Neural progenitor cell (in vitro differentiated cells): Measurements from ENCODE around the gene PTGES2. TPM values are rescaled to one million over a fixed set of nuclear protein-coding genes. Genes with fewer than 3 reads are reported as not detected.

ENCODE experiments used
- DNase-seq: peaks from one replicate; pipeline ENCODE4 v3.0.0-alpha.2; 2016; ENCODE audit warnings: low spot score
- H2AFZ ChIP-seq: fragments of 200-600 bp; sonication (generic); replicated peaks from 2 replicates; pipeline ENCODE4 v1.6.1; 2016; ENCODE audit warnings: antibody characterized with exemption
- H3F3A ChIP-seq: fragments of 200-600 bp; sonication (generic); 2 replicates; pipeline ENCODE4 v1.6.1; 2016; ENCODE audit warnings: antibody characterized with exemption, low read depth
- H3K27ac ChIP-seq: fragments of 200-600 bp; sonication (generic); 2 replicates; pipeline ENCODE4 v1.5.1; 2016; ENCODE audit warnings: mild to moderate bottlenecking
- H3K27me3 ChIP-seq: fragments of 200-600 bp; sonication (generic); 2 replicates; pipeline ENCODE4 v1.6.1; 2016; ENCODE audit warnings: mild to moderate bottlenecking, moderate library complexity
- H3K36me3 ChIP-seq: fragments of 200-600 bp; sonication (generic); 2 replicates; pipeline ENCODE4 v1.5.1; 2016
- H3K4me1 ChIP-seq: fragments of 200-600 bp; sonication (generic); 2 replicates; pipeline ENCODE4 v1.6.1; 2016; ENCODE audit warnings: mixed run types
- H3K4me2 ChIP-seq: fragments of 200-600 bp; sonication (generic); 2 replicates; pipeline ENCODE4 v1.6.1; 2016
- H3K4me3 ChIP-seq: fragments of 200-600 bp; sonication (generic); 2 replicates; pipeline ENCODE4 v1.5.1; 2016
- H3K79me2 ChIP-seq: fragments of 200-600 bp; sonication (generic); 2 replicates; pipeline ENCODE4 v1.6.1; 2016; ENCODE audit warnings: low read depth
- H3K9ac ChIP-seq: fragments of 200-600 bp; sonication (generic); 2 replicates; pipeline ENCODE4 v1.6.1; 2016
- H3K9me3 ChIP-seq: fragments of 200-600 bp; sonication (generic); 2 replicates; pipeline ENCODE4 v1.5.1; 2016; ENCODE audit warnings: low read depth
- H4K20me1 ChIP-seq: fragments of 200-600 bp; sonication (generic); 2 replicates; pipeline ENCODE4 v1.6.1; 2016; ENCODE audit warnings: low read depth
- H3K27ac Mint-ChIP-seq: 3 replicates; pipeline ENCODE4 v1.8.0; 2021; ENCODE audit warnings: mixed read lengths
- H3K27me3 Mint-ChIP-seq: 2 replicates; pipeline ENCODE4 v1.8.0; 2022; ENCODE audit warnings: low read depth, mild to moderate bottlenecking, inconsistent platforms, moderate library complexity, mixed read lengths; ENCODE audit not compliant: insufficient read depth
- H3K36me3 Mint-ChIP-seq: 3 replicates; pipeline ENCODE4 v1.8.0; 2021; ENCODE audit warnings: mixed read lengths
- H3K4me1 Mint-ChIP-seq: 3 replicates; pipeline ENCODE4 v1.8.0; 2021; ENCODE audit warnings: mixed read lengths
- H3K4me3 Mint-ChIP-seq: 3 replicates; pipeline ENCODE4 v1.8.0; 2021; ENCODE audit warnings: mild to moderate bottlenecking, moderate library complexity, mixed read lengths
- H3K9me3 Mint-ChIP-seq: 3 replicates; pipeline ENCODE4 v1.8.0; 2020; ENCODE audit warnings: mixed read lengths
- CTCF ChIP-seq: fragments of 200-600 bp; sonication (generic); IDR thresholded peaks from 2 replicates; pipeline ENCODE4 v1.5.1; 2017; ENCODE audit warnings: antibody characterized with exemption, mild to moderate bottlenecking
- EZH2 ChIP-seq: fragments of 200-600 bp; sonication (generic); IDR thresholded peaks from 2 replicates; pipeline ENCODE4 v1.6.1; 2017; ENCODE audit warnings: antibody characterized with exemption, mild to moderate bottlenecking, moderate library complexity
- EZH2phosphoT487 ChIP-seq: fragments of 200-600 bp; sonication (generic); IDR thresholded peaks from 2 replicates; pipeline ENCODE4 v1.6.1; 2017; ENCODE audit warnings: antibody characterized with exemption
- total RNA-seq: library from RNA; depleted of rRNA; stranded (reverse); fragments of >200 nt; gene quantifications from 2 replicates; pipeline ENCODE4 v1.2.3, GENCODE V29; 2015; ENCODE audit warnings: low replicate concordance

Gene PTGES2
- total RNA-seq, 1 donor from 2014 or later, result 25.7 TPM

DNA sequence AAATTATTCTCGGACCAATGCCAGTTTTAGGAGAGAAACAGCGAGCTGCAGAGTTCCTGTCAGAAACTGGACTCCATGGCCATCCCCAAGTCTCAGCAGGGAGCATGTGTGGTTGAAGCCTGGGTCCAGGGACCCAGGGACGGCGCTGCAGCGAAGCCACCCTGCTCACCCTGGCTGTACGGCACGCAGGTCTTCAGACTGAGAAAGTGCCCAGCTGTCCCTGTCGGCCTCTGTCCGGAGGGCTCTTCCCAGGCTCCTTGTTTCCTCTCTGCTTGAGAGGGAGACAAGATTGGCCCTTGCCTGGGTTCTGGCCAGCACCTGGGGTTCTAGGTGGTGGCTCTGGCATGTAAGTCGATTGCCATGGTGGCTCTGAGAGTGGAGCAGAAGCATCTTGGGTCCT, 26.9 kb downstream of the PTGES2 start:
- no peaks in the 10 kb centered on the region for H3K27me3 ChIP-seq
- H4K20me1 ChIP-seq, result peaks cover 28% of the 10 kb centered on the region
- peaks cover 22% of the 10 kb centered on the region for H3K4me1 ChIP-seq
- Mint-ChIP-seq H3K36me3 (peaks cover 18% of the 10 kb centered on the region), H3K4me3 (no peak overlapping the region), H3K27me3 (peaks cover 5% of the 10 kb centered on the region), H3K27ac (no peak overlapping the region), H3K4me1 (peaks cover 41% of the 10 kb centered on the region), H3K9me3 (no peaks in the 10 kb centered on the region)
- no peak overlapping the region for H3K9ac ChIP-seq
- H3K79me2 ChIP-seq, result peaks cover 26% of the 10 kb centered on the region
- no peak for DNase-seq
- TF ChIP-seq EZH2 (no peak), EZH2phosphoT487 (no peak), CTCF (no peak)
- no peak overlapping the region for H3K4me3 ChIP-seq
- no peaks in the 10 kb centered on the region for H3K9me3 ChIP-seq
- H2AFZ ChIP-seq, result no peak overlapping the region
- no peaks in the 10 kb centered on the region for H3K36me3 ChIP-seq
- no peak overlapping the region for H3K27ac ChIP-seq
- H3K4me2 ChIP-seq, result no peak overlapping the region
- H3F3A ChIP-seq, result peaks cover 17% of the 10 kb centered on the region

DNA sequence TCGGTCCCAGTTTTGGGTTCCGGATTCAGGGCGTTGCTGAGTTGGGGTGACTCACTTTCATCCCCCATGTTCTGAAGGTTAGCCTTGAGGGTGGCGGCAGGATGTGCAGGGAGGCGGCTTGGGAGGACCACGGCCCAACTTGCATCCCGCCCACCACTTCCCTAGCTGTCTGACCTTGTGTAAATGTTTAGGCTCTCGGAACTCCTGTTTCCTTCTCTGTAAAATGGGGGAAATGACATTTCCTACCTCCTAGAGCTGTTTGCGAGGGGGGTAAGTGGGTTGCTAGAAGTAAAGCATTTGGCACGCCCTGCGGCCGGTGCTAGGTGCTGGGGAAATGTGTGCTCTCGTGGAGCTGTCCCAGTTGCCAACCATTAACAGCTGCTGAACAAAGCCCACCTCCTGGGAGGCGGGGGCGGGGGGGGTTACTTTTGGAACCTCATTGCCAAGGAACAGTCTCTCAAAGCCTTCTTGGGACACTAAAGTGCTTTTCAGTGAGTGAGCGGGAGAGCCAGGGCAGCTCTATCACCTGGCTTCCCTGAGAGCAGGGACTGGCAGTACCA, 27.5 kb downstream of the PTGES2 start:
- peaks cover 28% of the 10 kb centered on the region for H4K20me1 ChIP-seq
- H3K36me3 ChIP-seq, result no peaks in the 10 kb centered on the region
- Mint-ChIP-seq H3K4me1 (peaks cover 46% of the 10 kb centered on the region), H3K27me3 (peaks cover 5% of the 10 kb centered on the region), H3K27ac (no peak overlapping the region), H3K9me3 (no peaks in the 10 kb centered on the region), H3K36me3 (peaks cover 18% of the 10 kb centered on the region), H3K4me3 (peak overlapping the region; percentile 43)
- no peak overlapping the region for H3K4me3 ChIP-seq
- H3K27me3 ChIP-seq, result no peaks in the 10 kb centered on the region
- H3K9ac ChIP-seq, result no peak overlapping the region
- H3K4me2 ChIP-seq, result no peak overlapping the region
- no peak overlapping the region for H3K27ac ChIP-seq
- peaks cover 25% of the 10 kb centered on the region for H3K4me1 ChIP-seq
- no peak for DNase-seq
- H2AFZ ChIP-seq, result no peak overlapping the region
- peaks cover 32% of the 10 kb centered on the region for H3K79me2 ChIP-seq
- H3K9me3 ChIP-seq, result no peaks in the 10 kb centered on the region
- no peak for TF ChIP-seq EZH2phosphoT487
- no peak for TF ChIP-seq EZH2
- no peak for TF ChIP-seq CTCF
- H3F3A ChIP-seq, result peaks cover 17% of the 10 kb centered on the region

DNA sequence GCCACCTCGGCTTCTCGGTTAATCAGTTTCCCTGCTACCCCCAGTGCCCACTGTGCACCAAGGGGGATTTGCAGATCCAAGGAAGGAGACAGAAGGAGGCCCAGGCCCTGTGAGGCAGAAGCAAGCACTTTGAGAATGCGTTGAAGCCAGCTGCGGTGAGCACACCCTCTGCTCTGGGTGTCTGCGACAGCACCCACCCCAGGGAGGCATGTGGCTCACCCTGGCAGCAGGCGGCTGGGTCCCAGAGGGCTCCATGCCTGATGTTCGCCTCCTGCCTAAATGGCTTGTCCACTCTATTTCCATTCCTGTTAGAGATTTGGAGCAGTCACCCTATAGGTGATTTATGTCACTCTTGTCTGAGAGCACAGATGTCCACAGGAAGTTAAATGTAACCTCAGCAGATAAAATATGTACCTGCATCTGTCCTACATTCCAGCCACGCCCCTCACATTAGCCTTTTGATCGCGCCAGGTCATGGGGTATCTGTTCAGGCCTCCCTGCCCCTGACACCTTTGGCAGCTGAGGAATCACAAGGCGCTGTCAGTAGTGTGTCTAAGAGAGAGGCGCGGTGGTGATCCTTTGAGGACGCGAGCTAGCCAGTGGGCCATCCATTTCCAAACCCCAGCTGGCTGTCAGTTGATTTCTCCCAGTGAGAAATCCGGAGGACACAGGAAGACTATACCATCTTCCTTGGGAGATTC, 28.1 kb downstream of the PTGES2 start:
- no peak for DNase-seq
- H3K27ac Mint-ChIP-seq, result no peak overlapping the region
- Histone ChIP-seq H3K79me2 (peaks cover 33% of the 10 kb centered on the region), H3K9me3 (no peaks in the 10 kb centered on the region), H3K9ac (no peak overlapping the region), H2AFZ (no peak overlapping the region), H3F3A (peaks cover 17% of the 10 kb centered on the region), H3K4me3 (peak overlapping the region; percentile 46), H3K4me2 (peak overlapping the region; percentile 80), H3K4me1 (peaks cover 29% of the 10 kb centered on the region), H4K20me1 (peaks cover 34% of the 10 kb centered on the region), H3K36me3 (no peaks in the 10 kb centered on the region), H3K27me3 (no peaks in the 10 kb centered on the region), H3K27ac (no peak overlapping the region)
- no peak for TF ChIP-seq CTCF
- peaks cover 16% of the 10 kb centered on the region for H3K36me3 Mint-ChIP-seq
- peaks cover 52% of the 10 kb centered on the region for H3K4me1 Mint-ChIP-seq
- H3K9me3 Mint-ChIP-seq, result no peaks in the 10 kb centered on the region
- peaks cover 5% of the 10 kb centered on the region for H3K27me3 Mint-ChIP-seq
- peak overlapping the region; percentile 87 for H3K4me3 Mint-ChIP-seq
